ENCODE data around the gene ATP8A2. TPM values are rescaled to one million over a fixed set of nuclear protein-coding genes. Genes with fewer than 3 reads are reported as not detected.

Gene ATP8A2
- total and polyA plus RNA-seq, 2 of the 8 experiments (the other 6 are each of a cell fraction or from before 2014, with no cell fraction given): 2.4 to 8.3 TPM

DNA sequence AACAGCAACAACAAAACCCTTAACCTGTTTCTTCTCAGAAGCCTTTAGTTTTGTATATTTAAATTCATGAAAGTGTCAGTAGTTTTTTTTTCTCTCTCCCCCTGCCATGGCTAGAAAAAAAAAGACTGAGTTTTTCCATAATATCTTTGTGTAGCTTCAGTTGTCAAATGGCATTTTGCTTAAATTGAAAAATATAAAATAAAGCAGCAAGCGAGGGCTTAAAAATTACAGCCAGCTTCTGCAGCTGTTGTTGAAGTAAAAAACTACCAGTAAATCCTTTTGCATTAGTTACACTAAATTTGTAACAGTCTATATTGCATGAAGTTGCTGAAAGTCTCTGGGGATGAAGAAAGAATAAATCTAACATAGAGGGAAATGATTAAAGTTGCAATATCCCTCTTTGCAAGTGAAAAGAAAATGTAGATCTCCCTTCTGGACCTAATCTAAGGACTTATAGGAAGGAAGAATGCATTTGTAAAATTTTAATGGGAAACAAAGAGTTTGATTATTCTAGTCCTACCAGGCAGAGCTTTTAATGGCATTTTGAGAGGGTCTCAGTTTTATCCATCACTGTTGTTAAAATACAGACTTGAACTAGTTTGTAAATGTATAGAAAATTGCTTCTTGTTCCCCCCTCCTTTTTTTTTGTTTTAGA lies 215.7 kb downstream of the ATP8A2 start (continued):
- TF ChIP-seq, protein P1, sequence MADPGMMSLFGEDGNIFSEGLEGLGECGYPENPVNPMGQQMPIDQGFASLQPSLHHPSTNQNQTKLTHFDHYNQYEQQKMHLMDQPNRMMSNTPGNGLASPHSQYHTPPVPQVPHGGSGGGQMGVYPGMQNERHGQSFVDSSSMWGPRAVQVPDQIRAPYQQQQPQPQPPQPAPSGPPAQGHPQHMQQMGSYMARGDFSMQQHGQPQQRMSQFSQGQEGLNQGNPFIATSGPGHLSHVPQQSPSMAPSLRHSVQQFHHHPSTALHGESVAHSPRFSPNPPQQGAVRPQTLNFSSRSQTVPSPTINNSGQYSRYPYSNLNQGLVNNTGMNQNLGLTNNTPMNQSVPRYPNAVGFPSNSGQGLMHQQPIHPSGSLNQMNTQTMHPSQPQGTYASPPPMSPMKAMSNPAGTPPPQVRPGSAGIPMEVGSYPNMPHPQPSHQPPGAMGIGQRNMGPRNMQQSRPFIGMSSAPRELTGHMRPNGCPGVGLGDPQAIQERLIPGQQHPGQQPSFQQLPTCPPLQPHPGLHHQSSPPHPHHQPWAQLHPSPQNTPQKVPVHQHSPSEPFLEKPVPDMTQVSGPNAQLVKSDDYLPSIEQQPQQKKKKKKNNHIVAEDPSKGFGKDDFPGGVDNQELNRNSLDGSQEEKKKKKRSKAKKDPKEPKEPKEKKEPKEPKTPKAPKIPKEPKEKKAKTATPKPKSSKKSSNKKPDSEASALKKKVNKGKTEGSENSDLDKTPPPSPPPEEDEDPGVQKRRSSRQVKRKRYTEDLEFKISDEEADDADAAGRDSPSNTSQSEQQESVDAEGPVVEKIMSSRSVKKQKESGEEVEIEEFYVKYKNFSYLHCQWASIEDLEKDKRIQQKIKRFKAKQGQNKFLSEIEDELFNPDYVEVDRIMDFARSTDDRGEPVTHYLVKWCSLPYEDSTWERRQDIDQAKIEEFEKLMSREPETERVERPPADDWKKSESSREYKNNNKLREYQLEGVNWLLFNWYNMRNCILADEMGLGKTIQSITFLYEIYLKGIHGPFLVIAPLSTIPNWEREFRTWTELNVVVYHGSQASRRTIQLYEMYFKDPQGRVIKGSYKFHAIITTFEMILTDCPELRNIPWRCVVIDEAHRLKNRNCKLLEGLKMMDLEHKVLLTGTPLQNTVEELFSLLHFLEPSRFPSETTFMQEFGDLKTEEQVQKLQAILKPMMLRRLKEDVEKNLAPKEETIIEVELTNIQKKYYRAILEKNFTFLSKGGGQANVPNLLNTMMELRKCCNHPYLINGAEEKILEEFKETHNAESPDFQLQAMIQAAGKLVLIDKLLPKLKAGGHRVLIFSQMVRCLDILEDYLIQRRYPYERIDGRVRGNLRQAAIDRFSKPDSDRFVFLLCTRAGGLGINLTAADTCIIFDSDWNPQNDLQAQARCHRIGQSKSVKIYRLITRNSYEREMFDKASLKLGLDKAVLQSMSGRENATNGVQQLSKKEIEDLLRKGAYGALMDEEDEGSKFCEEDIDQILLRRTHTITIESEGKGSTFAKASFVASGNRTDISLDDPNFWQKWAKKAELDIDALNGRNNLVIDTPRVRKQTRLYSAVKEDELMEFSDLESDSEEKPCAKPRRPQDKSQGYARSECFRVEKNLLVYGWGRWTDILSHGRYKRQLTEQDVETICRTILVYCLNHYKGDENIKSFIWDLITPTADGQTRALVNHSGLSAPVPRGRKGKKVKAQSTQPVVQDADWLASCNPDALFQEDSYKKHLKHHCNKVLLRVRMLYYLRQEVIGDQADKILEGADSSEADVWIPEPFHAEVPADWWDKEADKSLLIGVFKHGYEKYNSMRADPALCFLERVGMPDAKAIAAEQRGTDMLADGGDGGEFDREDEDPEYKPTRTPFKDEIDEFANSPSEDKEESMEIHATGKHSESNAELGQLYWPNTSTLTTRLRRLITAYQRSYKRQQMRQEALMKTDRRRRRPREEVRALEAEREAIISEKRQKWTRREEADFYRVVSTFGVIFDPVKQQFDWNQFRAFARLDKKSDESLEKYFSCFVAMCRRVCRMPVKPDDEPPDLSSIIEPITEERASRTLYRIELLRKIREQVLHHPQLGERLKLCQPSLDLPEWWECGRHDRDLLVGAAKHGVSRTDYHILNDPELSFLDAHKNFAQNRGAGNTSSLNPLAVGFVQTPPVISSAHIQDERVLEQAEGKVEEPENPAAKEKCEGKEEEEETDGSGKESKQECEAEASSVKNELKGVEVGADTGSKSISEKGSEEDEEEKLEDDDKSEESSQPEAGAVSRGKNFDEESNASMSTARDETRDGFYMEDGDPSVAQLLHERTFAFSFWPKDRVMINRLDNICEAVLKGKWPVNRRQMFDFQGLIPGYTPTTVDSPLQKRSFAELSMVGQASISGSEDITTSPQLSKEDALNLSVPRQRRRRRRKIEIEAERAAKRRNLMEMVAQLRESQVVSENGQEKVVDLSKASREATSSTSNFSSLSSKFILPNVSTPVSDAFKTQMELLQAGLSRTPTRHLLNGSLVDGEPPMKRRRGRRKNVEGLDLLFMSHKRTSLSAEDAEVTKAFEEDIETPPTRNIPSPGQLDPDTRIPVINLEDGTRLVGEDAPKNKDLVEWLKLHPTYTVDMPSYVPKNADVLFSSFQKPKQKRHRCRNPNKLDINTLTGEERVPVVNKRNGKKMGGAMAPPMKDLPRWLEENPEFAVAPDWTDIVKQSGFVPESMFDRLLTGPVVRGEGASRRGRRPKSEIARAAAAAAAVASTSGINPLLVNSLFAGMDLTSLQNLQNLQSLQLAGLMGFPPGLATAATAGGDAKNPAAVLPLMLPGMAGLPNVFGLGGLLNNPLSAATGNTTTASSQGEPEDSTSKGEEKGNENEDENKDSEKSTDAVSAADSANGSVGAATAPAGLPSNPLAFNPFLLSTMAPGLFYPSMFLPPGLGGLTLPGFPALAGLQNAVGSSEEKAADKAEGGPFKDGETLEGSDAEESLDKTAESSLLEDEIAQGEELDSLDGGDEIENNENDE (IDR thresholded peaks at IDR 0.05; ENCODE audit: insufficient replicate concordance, low read length): no peak
- TF ChIP-seq SIRT6 (IDR thresholded peaks at IDR 0.05; ENCODE audit: low read length): no peak
- TF ChIP-seq BRCA1 (IDR thresholded peaks at IDR 0.05; ENCODE audit: low read depth, low read length): no peak
- TF ChIP-seq NANOG (IDR thresholded peaks at IDR 0.05; ENCODE audit: insufficient read depth, low read depth, low read length, poor library complexity, severe bottlenecking): no peak
- TF ChIP-seq PHF8 (conservative IDR thresholded peaks at IDR 0.05; ENCODE audit: low read depth, low read length): no peak
- no peak for TF ChIP-seq FOSL1 (IDR thresholded peaks at IDR 0.05; ENCODE audit: insufficient read depth, low read depth, low read length)
- TF ChIP-seq RFX5 (IDR thresholded peaks at IDR 0.05; ENCODE audit: borderline replicate concordance, low read depth, low read length): no peak
- no peak for TF ChIP-seq CBX8 (IDR thresholded peaks at IDR 0.05; ENCODE audit: borderline replicate concordance, low read depth, low read length)
- TF ChIP-seq NRF1 (IDR thresholded peaks at IDR 0.05; ENCODE audit: low read depth, low read length): no peak
- no peak for TF ChIP-seq GABPA (IDR thresholded peaks at IDR 0.05; ENCODE audit: borderline replicate concordance, insufficient read depth, low read length)
- no peak for TF ChIP-seq KDM4A (IDR thresholded peaks at IDR 0.05; ENCODE audit: low read depth, low read length, severe bottlenecking)

Measured in H1 (cell line).